CD14-positive monocyte (primary cell): ENCODE data around the gene BANK1. TPM values are rescaled to one million over a fixed set of nuclear protein-coding genes. Genes with fewer than 3 reads are reported as not detected.

Experiments used
- DNase-seq, 3 donors: peaks; one replicate each; pipeline ENCODE4 v3.0.0-alpha.2; 2011 to 2022
- H2AFZ ChIP-seq: 2 replicates; pipeline ENCODE4 v1.6.0; 2012; ENCODE audit warnings: mild to moderate bottlenecking, low read depth, low read length, inconsistent platforms; ENCODE audit not compliant: insufficient read depth, poor library complexity, severe bottlenecking
- H3K27ac ChIP-seq, 2 donors: 1 replicate in 1 of 2; 2 replicates in 1 of 2; pipeline ENCODE4 v1.5.1; 2012 to 2013; ENCODE audit warnings: low read length in 2 of 2, control low read depth in 1 of 2, inconsistent platforms in 1 of 2, low read depth in 1 of 2, mild to moderate bottlenecking in 1 of 2
- H3K27me3 ChIP-seq, 2 donors: one replicate each; pipeline versions ENCODE4 v1.6.0 to v1.6.1; 2011 to 2013; ENCODE audit warnings: low read length in 2 of 2; ENCODE audit not compliant: control insufficient read depth in 2 of 2, insufficient read depth in 2 of 2
- H3K36me3 ChIP-seq, 2 donors: replicated peaks in 1 of 2; 1 replicate in 1 of 2; 2 replicates in 1 of 2; pipeline versions ENCODE4 v1.5.1 to v1.6.1; 2012 to 2013; ENCODE audit warnings: low read length in 2 of 2, control low read depth in 1 of 2, inconsistent platforms in 1 of 2, mild to moderate bottlenecking in 1 of 2; ENCODE audit not compliant: insufficient read depth in 2 of 2, control insufficient read depth in 1 of 2
- H3K4me1 ChIP-seq, 2 donors: 1 replicate in 1 of 2; 2 replicates in 1 of 2; pipeline versions ENCODE4 v1.5.1 to v1.6.1; 2012 to 2013; ENCODE audit warnings: low read length in 2 of 2, control low read depth in 1 of 2, inconsistent platforms in 1 of 2, mild to moderate bottlenecking in 1 of 2, moderate library complexity in 1 of 2; ENCODE audit not compliant: insufficient read depth in 2 of 2, control insufficient read depth in 1 of 2
- H3K4me2 ChIP-seq: replicated peaks from 2 replicates; pipeline ENCODE3; 2012; ENCODE audit warnings: low read length, moderate library complexity, mild to moderate bottlenecking; ENCODE audit not compliant: poor library complexity, severe bottlenecking; ENCODE audit errors: extremely low read depth
- H3K4me3 ChIP-seq, 3 experiments: fragments of 200-600 bp in 1 of 3; sonication (generic) in 1 of 3; replicated peaks in 1 of 3; 1 replicate in 2 of 3; 2 replicates in 1 of 3; pipeline ENCODE4 v1.5.1; 2011 to 2013; ENCODE audit warnings: low read length in 3 of 3, mild to moderate bottlenecking in 3 of 3, control low read depth in 2 of 3, low read depth in 2 of 3, inconsistent platforms in 1 of 3, moderate library complexity in 1 of 3
- H3K79me2 ChIP-seq: 2 replicates; pipeline ENCODE4 v1.6.0; 2012; ENCODE audit warnings: mild to moderate bottlenecking, control low read depth, inconsistent platforms, low read length, moderate library complexity; ENCODE audit not compliant: insufficient read depth
- H3K9ac ChIP-seq: 2 replicates; pipeline ENCODE4 v1.6.0; 2017; ENCODE audit warnings: low read length, mild to moderate bottlenecking; ENCODE audit not compliant: insufficient read depth, poor library complexity, severe bottlenecking
- H3K9me3 ChIP-seq, 2 donors: replicated peaks in 1 of 2; 1 replicate in 1 of 2; 2 replicates in 1 of 2; pipeline versions ENCODE4 v1.5.1 to v1.6.1; 2012 to 2013; ENCODE audit warnings: low read length in 2 of 2, control low read depth in 1 of 2; ENCODE audit not compliant: control insufficient read depth in 1 of 2, insufficient read depth in 1 of 2
- H4K20me1 ChIP-seq: 2 replicates; pipeline ENCODE4 v1.6.0; 2012; ENCODE audit warnings: mild to moderate bottlenecking, low read length, control low read depth, moderate library complexity; ENCODE audit not compliant: insufficient read depth
- H3K27ac Mint-ChIP-seq, 7 donors: one replicate each; pipeline ENCODE4 v1.8.0; 2020; ENCODE audit warnings: mild to moderate bottlenecking in 7 of 7, mixed read lengths in 7 of 7, moderate library complexity in 6 of 7, inconsistent platforms in 2 of 7
- H3K27me3 Mint-ChIP-seq, 3 donors: one replicate each; pipeline ENCODE4 v1.8.0; 2021 to 2022; ENCODE audit warnings: low read depth in 3 of 3, mild to moderate bottlenecking in 3 of 3, mixed read lengths in 3 of 3, moderate library complexity in 3 of 3, inconsistent platforms in 1 of 3
- H3K36me3 Mint-ChIP-seq, 2 donors: one replicate each; pipeline ENCODE4 v1.8.0; 2020; ENCODE audit warnings: mixed read lengths in 2 of 2, inconsistent platforms in 1 of 2, mild to moderate bottlenecking in 1 of 2
- H3K4me1 Mint-ChIP-seq: one replicate; pipeline ENCODE4 v1.8.0; 2020; ENCODE audit warnings: mild to moderate bottlenecking, mixed read lengths
- H3K4me3 Mint-ChIP-seq, 2 donors: one replicate each; pipeline ENCODE4 v1.8.0; 2020; ENCODE audit warnings: mild to moderate bottlenecking in 2 of 2, mixed read lengths in 2 of 2, moderate library complexity in 1 of 2
- H3K9me3 Mint-ChIP-seq, 7 donors: one replicate each; pipeline ENCODE4 v1.8.0; 2020 to 2022; ENCODE audit warnings: mixed read lengths in 7 of 7, mild to moderate bottlenecking in 6 of 7, moderate library complexity in 6 of 7, inconsistent platforms in 2 of 7
- WGBS: methylation state at CpG from one replicate; pipeline ENCODE4 v1.1.5; 2013; ENCODE audit warnings: missing lambda C conversion rate; ENCODE audit not compliant: insufficient coverage; 5-methylcytosine and 5-hydroxymethylcytosine counted together
- intact Hi-C, 2 donors: fragments of 100-400 bp; cut with micrococcal nuclease; formaldehyde crosslinking; loops; one replicate each; pipeline versions ENCODE4 v1.15.0 to v1.15.1; 2023
- polyA plus RNA-seq, 3 donors: library from polyadenylated mRNA; depleted of rRNA in 1 of 3; unstranded in 2 of 3; stranded (reverse) in 1 of 3; fragments of 300-500 nt in 2 of 3; fragments of >200 nt in 1 of 3; fragmentation: Illumina TruSeq in 2 of 3; gene quantifications; 1 replicate in 2 of 3; 2 replicates in 1 of 3; pipeline ENCODE4 v1.2.3, GENCODE V29; 2012 to 2021
- TF ChIP-seq, protein P1 (sequence below): fragments of 200-600 bp; IDR thresholded peaks from one replicate; pipeline ENCODE4 v1.8.0; 2022; ENCODE audit warnings: antibody characterized with exemption, mild to moderate bottlenecking

The BANK1 gene
- polyA plus RNA-seq, 3 donors = 2.6 to 5.2 (median 2.9) TPM

DNA sequence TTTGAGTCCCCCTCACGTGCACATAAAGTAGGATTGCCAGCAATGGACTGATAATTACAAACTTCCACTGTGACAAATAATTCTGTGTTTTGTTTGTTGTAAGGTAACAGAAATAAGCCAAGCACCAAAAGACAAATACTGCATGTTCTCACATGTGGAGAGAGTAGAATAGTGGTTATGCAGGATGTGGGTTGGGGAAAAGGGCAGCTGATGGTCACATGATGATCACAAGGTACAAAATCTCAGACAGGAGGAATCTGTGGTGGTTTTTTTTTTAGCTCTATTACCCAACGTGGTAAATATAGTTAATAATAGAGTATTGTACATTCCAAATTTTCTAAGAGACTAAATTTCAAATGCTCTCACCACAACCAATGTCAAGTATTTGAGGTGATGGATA, 182.3 kb downstream of the BANK1 start:
- H3K4me2 ChIP-seq = no peak overlapping the region

DNA sequence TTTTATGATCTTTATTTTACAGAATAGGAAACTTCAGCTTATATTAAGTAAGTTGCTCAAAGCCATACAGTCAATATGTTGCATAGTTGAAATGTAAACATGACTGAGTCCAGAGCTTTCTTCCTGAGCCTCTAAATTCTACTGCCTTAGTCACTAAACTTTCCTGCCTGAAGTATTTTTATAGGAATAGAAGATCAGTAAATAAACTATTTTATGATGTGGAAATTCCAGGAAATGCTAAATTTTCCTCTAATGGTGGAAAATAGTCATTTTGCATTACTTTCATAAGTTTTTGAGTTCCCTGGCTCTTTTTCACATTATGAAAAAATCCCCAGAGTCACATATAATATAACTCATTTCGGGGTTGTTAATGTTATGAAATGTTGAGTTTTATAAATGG, 182.8 kb downstream of the BANK1 start:
- Mint-ChIP-seq H3K9me3 (no peaks in the 10 kb centered on the region), H3K36me3 (no peaks in the 10 kb centered on the region), H3K27me3 (no peaks in the 10 kb centered on the region), H3K4me3 (no peak overlapping the region), H3K27ac (no peak overlapping the region), H3K4me1 (no peaks in the 10 kb centered on the region)
- DNase-seq = no peak
- no peak overlapping the region for H2AFZ ChIP-seq
- H4K20me1 ChIP-seq = no peaks in the 10 kb centered on the region
- no peaks in the 10 kb centered on the region for H3K79me2 ChIP-seq
- no peaks in the 10 kb centered on the region for H3K9me3 ChIP-seq
- intact Hi-C loops = no loop called here
- no peaks in the 10 kb centered on the region for H3K4me1 ChIP-seq
- TF ChIP-seq, protein P1, sequence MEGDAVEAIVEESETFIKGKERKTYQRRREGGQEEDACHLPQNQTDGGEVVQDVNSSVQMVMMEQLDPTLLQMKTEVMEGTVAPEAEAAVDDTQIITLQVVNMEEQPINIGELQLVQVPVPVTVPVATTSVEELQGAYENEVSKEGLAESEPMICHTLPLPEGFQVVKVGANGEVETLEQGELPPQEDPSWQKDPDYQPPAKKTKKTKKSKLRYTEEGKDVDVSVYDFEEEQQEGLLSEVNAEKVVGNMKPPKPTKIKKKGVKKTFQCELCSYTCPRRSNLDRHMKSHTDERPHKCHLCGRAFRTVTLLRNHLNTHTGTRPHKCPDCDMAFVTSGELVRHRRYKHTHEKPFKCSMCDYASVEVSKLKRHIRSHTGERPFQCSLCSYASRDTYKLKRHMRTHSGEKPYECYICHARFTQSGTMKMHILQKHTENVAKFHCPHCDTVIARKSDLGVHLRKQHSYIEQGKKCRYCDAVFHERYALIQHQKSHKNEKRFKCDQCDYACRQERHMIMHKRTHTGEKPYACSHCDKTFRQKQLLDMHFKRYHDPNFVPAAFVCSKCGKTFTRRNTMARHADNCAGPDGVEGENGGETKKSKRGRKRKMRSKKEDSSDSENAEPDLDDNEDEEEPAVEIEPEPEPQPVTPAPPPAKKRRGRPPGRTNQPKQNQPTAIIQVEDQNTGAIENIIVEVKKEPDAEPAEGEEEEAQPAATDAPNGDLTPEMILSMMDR = no peak
- H3K27ac ChIP-seq = no peak overlapping the region
- no peak overlapping the region for H3K9ac ChIP-seq
- H3K27me3 ChIP-seq = no peaks in the 10 kb centered on the region
- no peak overlapping the region for H3K4me2 ChIP-seq
- WGBS = no CpG with 5 or more reads among the region's 1 CpG
- H3K4me3 ChIP-seq = no peak overlapping the region
- H3K36me3 ChIP-seq = no peaks in the 10 kb centered on the region

More for the DNA sequence above, 182.3 kb downstream of the BANK1 start:
- Histone ChIP-seq H4K20me1 (no peaks in the 10 kb centered on the region), H3K4me1 (no peaks in the 10 kb centered on the region), H3K27ac (no peak overlapping the region), H2AFZ (no peak overlapping the region), H3K4me3 (no peak overlapping the region), H3K9me3 (no peaks in the 10 kb centered on the region), H3K9ac (no peak overlapping the region), H3K27me3 (no peaks in the 10 kb centered on the region), H3K79me2 (no peaks in the 10 kb centered on the region), H3K36me3 (no peaks in the 10 kb centered on the region)
- no peak for DNase-seq
- Mint-ChIP-seq H3K36me3 (no peaks in the 10 kb centered on the region), H3K27ac (no peak overlapping the region), H3K4me1 (no peaks in the 10 kb centered on the region), H3K27me3 (no peaks in the 10 kb centered on the region), H3K9me3 (no peaks in the 10 kb centered on the region), H3K4me3 (no peak overlapping the region)
- intact Hi-C loops = no loop called here
- no CpG with 5 or more reads among the region's 2 CpGs for WGBS
- TF ChIP-seq, protein P1 = no peak
